GM19035 (cell line): Measurements from ENCODE around the gene PPP1R15A.
"Not testable (repeated sequence)": the region's sequence is repeated elsewhere in the genome, so short reads cannot be mapped to it uniquely, and the experiment has no call there.

ENCODE experiments used
- ATAC-seq: cut with Tn5 transposase; IDR thresholded peaks from one replicate; pipeline ENCODE4 v1.9.1; 2021; ENCODE audit not compliant: unreplicated experiment

Gene PPP1R15A

DNA sequence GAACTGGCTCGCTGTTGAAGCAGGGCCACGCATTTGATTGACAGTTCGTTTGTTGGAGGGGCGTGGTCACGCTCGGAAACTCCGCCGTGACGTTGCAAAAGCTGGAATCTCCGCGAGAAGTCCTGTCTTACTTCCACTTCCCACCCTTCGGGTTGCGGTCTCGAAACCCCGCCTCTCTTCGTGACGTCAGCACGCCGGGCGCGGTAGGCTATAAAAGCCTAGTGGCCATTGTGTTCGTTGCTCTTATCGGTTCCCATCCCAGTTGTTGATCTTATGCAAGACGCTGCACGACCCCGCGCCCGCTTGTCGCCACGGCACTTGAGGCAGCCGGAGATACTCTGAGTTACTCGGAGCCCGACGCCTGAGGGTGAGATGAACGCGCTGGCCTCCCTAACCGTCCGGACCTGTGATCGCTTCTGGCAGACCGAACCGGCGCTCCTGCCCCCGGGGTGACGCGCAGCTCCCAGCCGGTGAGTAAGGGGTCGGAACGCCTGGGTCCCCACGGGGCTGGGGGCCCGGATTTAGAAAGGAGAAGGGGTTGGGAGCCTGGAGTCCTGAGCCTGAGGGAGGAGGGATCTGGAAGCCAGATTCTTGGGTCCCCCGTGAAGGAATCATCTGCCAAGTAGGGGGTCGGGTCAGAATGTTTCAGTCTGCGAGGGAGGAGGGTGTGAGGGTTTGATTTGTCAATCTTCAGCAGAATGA is at the start of gene PPP1R15A:
Gene PPP1R15A (plus strand): TSS at position 240 of the 702 bp plus-strand sequence. CDS start 813 bp downstream, outside the sequence.
- peak; percentile 60 for ATAC-seq

DNA sequence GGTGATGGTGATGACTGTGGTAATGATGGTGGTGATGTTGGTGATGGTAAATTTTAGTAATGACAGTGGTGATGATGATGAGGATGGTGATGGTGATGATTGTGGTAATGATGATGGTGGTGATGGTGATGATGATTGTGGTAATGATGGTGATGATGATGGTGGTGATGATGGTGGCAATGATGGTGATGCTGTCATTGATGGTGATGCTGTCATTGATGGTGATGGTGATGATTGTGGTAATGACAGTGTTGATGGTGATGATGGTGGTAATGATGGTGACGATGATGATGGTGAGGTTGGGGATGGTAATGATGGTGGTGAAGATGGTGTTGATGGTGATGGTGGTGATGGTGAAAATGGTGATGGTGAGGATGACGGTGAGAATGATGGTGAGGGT is 49.7 kb upstream of the PPP1R15A start:
- no peak for ATAC-seq

DNA sequence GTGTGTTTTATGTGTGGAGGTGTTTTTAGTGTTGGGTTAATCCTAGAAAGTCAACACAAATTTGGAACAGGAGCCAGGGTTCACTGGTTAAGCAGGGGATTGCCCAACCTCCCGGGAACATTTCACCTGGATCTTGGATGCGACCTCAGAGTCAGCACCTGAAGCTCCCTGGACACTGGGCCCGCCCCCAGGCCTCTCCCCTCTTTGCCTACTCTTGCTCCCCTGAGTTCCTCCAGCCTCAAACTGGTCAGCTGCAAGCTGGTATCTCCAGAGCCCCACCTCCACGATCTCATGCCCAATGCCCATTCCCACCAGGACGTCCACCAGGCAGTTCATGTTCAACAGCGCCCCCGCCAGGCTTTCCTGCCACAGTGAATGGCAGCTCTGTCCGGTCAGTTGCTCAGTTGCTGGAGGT is 45.6 kb upstream of the PPP1R15A start:
- ATAC-seq = no peak

DNA sequence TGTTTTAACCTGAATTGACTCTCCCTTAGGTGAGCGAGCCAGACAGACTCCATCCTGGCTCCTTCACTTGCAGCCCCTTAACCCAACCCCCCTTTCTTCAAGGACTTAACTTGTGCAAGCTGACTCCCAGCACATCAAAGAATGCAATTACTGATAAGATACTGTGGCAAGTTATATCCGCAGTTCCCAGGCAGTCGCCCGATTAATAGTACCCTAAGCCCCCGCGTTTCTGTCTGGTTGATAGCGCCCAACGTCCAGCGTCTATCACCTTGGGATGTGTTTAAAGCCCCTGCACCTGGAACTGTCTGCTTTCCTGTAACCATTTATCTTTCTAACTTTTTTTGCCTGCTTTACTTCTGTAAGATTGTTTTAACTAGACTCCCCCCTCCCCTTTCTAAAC is 42.1 kb upstream of the PPP1R15A start:
- ATAC-seq = no peak

DNA sequence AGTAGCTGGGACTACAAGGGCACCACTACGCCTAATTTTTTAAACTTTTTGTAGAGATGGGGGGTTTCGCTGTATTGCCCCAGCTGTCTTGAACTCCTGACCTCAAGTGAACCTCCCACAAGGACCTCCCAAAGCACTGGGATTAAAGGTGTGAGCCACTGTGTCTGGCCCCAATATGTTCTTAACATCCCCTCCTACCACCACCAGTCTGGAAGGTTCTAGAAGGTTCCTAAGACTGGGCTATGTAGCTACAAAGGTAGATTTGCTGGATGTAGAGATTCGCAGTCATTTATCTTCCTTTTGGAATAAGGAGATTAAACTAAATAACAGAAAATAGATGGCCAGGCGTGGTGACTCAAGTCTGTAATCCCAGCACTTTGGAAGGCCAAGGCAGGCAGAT is 41.3 kb upstream of the PPP1R15A start:
- no peak for ATAC-seq

DNA sequence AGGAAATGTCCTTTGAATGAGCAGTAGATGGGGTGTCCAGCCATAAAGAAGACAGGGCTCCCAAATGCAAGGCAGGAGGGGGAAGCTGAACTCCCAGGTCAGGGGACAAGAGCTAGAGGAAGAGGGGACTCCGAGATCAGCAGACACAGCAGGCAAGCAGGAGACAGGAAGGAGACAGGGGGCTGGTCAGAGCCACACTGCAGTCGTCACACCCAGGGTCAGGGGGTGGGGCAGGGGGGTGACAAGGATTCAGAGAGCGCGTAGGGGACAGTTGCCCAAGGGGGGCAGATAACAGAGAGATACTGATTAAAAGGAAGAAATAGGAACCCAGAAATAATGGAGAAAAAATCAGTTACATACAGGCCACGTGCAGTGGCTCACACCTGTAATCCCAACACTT is 39.2 kb upstream of the PPP1R15A start:
- no peak for ATAC-seq

DNA sequence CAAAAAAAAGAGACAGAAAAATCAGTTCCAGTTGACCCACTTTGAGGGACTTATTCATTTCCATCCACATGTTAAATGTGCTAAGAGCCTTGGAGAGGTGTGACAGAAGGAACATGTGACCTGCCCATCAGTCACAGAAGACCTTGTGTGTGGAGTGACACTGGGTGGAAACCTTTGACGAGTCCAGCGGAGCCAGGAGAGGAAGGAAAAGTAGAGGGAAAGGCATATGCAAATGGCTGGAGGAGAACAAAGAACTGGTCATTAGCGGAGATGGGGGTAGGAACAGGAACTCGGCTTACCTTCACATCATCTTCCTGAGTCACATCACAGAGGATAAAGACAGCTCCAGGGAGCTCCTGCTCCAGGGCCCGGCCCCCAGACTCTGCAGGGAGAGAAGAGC is 38.2 kb upstream of the PPP1R15A start:
- ATAC-seq = no peak

DNA sequence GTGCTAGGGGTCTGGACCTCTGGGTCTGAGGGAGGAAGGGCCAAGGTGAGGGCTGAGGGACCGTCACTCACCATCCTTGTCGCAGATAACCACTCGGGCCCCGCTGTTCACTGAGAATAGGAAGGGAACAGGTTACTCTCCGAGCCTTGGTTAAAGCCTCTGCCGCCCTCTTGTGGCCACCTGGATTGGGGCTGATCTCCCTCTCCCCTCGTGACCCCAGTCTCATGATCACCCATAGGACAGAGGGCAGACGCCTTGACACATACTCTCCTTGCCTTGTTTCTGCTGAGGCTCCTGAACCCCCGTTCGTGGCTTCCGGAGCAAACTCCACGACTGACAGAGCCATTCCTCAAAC is 36.5 kb upstream of the PPP1R15A start:
- peak; percentile 77 for ATAC-seq

DNA sequence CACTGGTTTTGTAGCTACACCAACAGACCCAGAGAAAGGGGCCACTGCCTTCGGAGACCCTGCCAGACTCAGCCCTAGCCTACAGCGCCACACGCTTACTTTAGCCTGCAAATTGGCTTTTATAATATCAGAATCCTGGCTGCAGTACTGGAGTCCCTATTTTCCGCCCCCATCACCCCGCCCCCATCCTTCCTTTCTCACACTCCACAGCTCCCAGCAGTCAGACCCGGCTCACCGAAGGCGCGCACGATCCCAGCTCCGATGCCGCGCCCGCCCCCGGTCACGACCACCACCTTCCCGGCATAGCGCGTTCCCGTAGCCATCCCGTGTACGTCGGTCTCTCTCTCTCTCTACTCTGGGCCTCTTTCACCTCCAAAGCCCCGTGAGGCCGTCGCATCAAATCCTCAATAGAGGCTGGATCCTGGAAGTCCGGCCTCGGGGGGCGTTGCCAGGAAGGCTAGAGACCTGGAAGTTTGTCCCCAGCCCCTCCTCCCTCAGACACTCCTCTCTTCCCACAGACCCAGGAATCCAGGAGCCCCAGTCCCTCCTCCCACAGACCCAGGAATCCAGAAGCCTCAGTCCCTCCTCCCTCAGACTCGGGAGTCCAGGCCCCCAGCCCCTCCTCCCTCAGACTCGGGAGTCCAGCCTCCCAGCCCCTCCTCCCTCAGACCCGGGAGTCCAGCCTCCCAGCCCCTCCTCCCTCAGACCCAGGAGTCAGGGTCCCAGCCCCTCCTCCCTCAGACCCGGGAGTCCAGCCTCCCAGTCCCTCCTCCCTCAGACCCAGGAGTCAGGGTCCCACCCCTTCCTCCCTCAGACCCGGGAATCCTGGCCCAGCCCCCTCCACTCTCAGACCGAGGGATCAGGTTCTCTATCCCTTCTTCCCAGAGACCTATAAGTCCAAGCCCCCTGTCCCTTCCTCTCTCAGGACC is 35.9 kb upstream of the PPP1R15A start, which contains the start of gene HSD17B14:
Gene HSD17B14 (minus strand): TSS at position 403 of the 929 bp plus-strand sequence. CDS start 80 bp downstream, at position 323.
- peak; percentile 12 for ATAC-seq

DNA sequence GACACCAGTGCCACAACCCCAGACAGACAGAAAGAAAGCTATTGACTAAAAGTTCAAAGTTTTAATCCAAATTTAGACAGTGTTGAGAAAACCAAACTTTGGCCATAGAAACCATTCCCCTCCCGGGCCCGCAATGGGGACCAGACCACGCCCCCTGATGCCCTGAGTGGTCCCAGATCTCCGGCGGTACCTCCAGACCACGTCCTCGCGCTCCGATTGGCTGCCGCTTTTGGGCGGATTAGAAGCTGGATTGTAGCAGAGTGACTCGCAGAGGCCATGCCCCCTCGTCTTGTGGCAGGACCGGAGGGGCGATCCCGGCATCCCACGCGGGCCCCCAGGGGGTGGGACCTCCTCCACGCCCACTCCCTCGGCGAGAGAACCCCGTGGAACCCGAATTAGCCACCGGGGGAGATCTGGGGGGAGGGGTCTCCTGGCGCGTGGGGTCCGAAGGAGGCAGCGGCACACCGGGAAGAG is 35.1 kb upstream of the PPP1R15A start:
- no peak for ATAC-seq

DNA sequence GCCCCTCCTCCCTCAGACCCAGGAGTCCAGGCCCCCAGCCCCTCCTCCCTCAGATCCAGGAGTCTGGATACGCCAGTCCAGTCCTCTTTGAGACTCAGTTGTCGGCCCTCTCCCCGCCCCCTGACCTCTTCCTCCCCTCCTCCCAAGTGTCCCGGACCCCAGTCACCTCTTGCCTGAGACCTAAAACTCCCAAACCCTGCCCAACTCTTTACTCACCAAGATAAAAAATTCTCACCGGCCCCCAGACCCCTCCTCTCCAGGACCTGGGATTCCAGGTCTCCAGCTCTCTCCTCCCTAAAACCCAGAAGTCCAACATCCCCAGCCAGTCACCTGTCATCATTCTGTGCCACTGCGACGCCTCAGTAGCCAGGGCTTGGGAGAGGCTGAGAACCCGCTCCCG is 34.5 kb upstream of the PPP1R15A start:
- no peak for ATAC-seq

DNA sequence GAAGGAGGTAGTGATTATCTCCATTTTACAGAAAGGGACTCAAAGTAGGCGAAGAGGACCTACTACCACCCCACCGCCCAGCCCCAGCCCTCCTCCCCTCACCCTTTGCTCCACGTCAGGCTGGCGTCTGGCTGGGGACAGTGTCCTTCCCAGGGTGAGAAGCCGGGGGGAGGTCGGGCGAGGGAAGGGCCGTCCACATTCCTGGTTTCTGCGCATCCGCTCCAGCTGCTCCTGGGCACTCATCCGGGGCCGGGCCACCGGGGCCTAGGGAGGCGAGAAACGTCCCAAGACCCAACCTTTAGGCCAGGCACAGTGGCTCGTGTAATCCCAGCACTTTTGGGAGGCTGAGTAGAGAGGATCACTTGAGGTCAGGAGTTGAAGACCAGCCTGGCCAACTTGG is 31.2 kb upstream of the PPP1R15A start:
- no peak for ATAC-seq

DNA sequence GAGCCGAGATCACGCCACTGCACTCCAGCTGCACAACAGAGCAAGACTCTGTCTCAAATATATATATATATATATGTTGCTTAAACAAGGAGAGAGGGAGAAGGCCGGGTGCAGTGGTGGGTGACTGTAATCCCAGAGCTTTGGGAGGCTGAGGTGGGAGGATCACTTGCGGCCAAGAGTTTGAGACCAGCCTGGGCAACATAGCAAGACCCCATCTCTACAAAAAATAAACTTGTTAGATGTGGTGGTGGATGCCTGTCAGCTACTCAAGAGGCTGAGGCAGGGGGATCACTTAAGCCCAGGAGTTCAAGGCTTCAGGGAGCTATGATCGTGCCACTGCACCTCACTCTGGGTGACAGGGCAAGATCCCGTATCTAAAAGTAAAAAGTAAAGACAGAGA is 30.6 kb upstream of the PPP1R15A start:
- no peak for ATAC-seq

DNA sequence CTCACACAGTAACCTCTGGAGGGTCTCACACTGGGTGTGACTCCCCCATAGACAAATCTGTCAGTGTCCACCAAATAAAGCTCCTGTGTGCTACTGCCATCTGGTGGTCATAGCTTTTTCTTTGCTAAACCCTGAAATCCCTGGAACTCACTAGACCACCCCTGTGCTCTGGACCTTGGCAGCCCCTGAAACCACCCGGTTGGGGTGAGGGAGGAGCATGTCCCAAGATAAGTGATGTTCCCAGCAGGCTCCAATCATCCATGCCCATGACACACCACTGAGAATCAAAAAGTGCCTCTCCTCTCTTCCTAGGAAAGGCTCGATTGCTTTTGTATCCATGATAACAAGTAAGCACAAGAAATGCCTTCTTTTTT is 29.4 kb upstream of the PPP1R15A start:
- ATAC-seq = no peak

DNA sequence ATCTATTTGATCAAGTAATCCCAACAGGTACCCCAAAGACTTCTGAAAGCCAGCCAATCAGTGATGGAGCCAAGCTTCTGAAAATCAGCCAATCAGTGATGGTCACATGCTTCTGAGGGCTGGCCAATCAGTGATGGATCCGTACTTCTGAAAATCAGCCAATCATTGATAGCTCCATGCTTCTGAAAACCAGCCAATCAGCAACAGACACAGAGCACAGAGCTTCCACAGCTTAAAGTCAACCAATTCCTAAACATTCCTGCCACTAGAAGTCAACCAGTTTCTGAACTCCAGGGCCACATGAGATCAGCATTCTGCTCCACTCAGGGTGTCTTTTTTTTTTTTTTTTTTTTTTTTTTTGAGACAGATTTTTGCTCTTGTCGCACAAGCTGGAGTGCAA is 27.7 kb upstream of the PPP1R15A start:
- ATAC-seq = no peak

DNA sequence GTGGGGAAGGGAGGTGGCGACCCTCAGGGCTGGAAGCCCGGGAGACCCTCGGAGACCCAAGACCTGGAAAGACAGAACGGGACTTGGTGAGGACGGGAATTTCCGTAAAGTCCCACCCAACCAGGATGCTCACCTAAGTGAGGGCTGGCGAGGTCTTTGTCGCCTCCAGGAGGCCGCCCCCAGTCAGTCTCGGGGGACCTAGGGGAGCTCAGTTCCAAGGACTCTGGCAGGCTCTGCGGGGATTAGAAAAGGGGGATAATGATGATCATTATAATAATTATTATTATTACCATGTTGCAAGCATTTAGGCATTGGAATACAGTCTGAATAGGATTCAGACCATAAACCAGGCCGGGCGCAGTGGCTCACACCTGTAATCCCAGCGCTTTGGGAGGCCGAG is 26.8 kb upstream of the PPP1R15A start:
- no peak for ATAC-seq

DNA sequence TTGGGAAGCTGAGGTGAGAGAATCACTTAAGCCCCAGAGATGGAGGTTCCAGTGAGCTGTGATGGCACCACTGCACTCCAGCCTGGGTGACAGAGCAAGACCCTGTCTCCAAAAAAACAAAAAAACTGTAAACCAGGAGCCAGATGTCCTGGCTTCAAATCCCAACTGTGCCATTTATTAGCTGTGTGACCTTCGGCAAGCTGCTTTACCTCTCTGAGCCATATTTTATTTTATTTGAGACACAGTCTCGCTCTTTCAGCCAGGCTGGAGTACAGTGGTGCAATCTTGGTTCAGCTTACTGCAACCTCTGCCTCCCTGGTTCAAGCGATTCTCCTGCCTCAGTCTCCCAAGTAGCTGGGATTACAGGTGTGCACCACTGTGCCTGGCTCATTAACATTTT is 25.6 kb upstream of the PPP1R15A start:
- ATAC-seq = not testable (repeated sequence)

DNA sequence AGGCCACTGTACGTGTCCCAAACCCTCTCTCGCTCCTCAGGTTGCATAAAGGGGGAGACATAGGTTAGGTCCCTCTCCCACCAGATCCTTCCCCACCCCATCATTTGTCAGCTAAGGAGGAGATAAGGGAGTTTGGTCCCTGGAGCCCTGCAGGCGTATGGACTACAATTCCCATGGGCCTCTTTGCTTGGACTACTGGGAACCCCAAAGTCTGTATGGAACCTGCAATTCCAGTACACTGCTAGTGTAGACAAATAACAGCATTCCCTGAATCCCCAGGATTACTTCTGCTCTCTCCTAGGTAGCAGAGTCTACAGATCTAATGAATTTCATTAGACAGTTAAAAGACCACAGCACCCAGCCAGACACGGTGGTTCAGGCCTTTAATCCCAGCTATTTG is 19.9 kb upstream of the PPP1R15A start:
- ATAC-seq = no peak

DNA sequence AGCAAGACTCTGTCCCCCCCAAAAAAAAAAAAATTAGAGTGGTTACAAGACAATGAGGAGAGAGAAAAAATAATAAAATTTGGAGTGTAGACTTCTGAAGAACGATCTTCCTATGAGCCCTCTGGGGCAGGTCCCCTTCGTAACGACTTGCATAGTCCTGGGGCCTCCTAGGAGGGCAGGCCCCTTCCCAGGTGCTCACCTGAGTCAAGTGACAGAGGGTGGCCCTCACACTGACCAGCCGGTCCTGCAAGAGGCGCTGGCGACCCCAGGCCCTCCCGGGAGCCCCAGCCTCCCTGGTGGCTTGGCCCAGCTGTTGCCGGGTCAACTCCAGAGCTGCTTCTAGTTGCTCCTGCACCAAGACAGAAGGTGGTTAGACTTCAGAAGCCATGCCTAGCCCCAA is 18.7 kb upstream of the PPP1R15A start:
- ATAC-seq = no peak

DNA sequence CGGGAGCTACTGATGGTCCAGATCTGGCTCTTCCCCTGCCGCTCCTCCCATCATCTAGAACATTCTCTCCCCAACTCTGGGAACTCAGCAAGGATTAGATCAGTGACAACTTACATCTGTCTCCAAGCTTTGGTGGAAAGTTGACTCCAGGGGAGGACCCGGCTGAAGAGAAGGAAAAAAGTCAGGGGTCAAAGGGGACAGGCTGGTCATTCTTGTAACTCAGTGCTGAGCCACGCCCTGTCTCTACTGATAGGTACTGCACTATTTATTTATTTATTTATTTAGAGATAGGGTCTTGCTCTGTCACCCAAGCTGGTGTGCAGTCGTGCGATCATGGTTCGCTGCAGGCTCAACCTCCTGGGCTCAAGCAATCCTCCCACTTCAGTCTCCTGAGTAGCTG is 18.1 kb upstream of the PPP1R15A start:
- ATAC-seq = no peak

DNA sequence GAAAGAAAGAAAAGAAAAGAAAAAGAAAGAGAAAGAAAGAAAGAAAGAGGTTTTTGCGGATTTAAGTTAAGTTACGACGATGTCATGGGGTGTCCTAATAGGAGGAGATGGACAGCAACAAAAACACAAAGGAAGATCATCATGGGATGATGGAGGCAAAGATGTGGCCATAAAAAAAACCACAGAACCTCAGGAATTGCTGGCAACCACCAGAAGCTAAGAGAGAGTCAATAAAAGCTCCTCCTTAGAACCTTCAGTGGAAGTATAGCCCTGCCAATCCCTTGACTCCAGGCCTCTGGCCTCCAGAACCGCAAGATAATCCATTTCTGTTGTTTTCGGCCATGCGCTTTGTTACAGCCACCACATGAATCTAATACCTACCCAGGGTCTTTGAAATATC is 15.3 kb upstream of the PPP1R15A start:
- ATAC-seq = no peak
